Breast epithelium (tissue), 4 donors: ENCODE results near the gene MRO. TPM values are rescaled to one million over a fixed set of nuclear protein-coding genes. Genes with fewer than 3 reads are reported as not detected.

ENCODE experiments used
- DNase-seq, 2 donors: peaks; one replicate each; pipeline ENCODE4 v3.0.0-alpha.2; 2019; ENCODE audit warnings: low spot score in 2 of 2
- H3K27ac ChIP-seq, 2 donors: fragments of 200-600 bp; sonication (generic) in 1 of 2; one replicate each; pipeline ENCODE4 v1.5.1; 2016 to 2019; ENCODE audit warnings: mild to moderate bottlenecking in 1 of 2
- H3K27me3 ChIP-seq, 2 donors: fragments of 200-600 bp; sonication (generic) in 1 of 2; one replicate each; pipeline versions ENCODE4 v1.5.1 to v1.6.0; 2017 to 2019; ENCODE audit warnings: control low read depth in 1 of 2, mild to moderate bottlenecking in 1 of 2
- H3K36me3 ChIP-seq: fragments of 200-600 bp; one replicate; pipeline ENCODE4 v1.5.1; 2019
- H3K4me1 ChIP-seq, 2 donors: fragments of 200-600 bp; sonication (generic); one replicate each; pipeline ENCODE4 v1.5.1; 2016 to 2019; ENCODE audit warnings: control low read depth in 1 of 2
- H3K4me3 ChIP-seq, 3 donors: fragments of 200-600 bp; sonication (generic); 1 replicate in 2 of 3; 2 replicates in 1 of 3; pipeline ENCODE4 v1.5.1; 2016 to 2019; ENCODE audit warnings: mild to moderate bottlenecking in 3 of 3, moderate library complexity in 2 of 3
- H3K9me3 ChIP-seq, 2 donors: fragments of 200-600 bp; sonication (generic) in 1 of 2; one replicate each; pipeline ENCODE4 v1.5.1; 2016 to 2019; ENCODE audit warnings: control low read depth in 1 of 2
- POLR2A ChIP-seq: fragments of 450-650 bp; IDR thresholded peaks from one replicate; pipeline ENCODE4 v1.6.1; 2016; ENCODE audit warnings: antibody characterized with exemption, mild to moderate bottlenecking, moderate library complexity
- POLR2AphosphoS5 ChIP-seq, 3 donors: sonication (generic); formaldehyde crosslinking; IDR thresholded peaks; one replicate each; pipeline ENCODE4 v1.6.1; 2017; ENCODE audit warnings: antibody characterized with exemption in 3 of 3
- intact Hi-C: fragments of 100-400 bp; cut with DNase I; formaldehyde crosslinking; loops from one replicate; pipeline ENCODE4 v1.15.1; 2023; ENCODE audit warnings: low total_unique reads
- total RNA-seq, 3 donors: library from RNA; depleted of rRNA; stranded (reverse); fragments of >200 nt; gene quantifications; one replicate each; pipeline ENCODE4 v1.1.0, GENCODE V29; 2016
- TF ChIP-seq, protein P1 (sequence below), 3 donors: fragments of 450-650 bp; IDR thresholded peaks; one replicate each; pipeline ENCODE4 v1.5.1; 2016 to 2017; ENCODE audit warnings: antibody characterized with exemption in 3 of 3, mild to moderate bottlenecking in 3 of 3, moderate library complexity in 3 of 3

MRO gene
- total RNA-seq, 3 donors from 2014 or later, result 0.59 to 3.0 (median 0.66) TPM

DNA sequence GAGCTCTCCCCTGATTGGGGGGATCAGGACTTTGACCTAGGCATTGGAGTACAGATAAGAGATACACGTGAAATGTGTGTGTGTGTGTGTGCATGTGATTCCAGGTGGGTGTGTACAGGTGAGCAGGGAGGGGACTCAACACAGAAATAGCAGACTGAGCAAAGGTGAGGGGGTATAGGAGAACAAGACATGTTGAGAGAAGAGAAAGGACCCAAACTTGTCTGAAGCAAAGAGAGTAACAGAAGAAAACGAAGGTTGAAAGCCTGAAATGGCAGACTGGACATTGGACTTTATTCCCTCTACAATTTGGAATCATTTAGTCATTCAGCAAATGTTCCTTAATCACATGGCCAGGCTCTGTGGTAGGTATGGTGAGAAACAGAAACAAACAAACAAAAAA is 23.3 kb downstream of the MRO start:
- DNase-seq, result no peak
- Histone ChIP-seq H3K9me3 (no peaks in the 10 kb centered on the region), H3K36me3 (no peaks in the 10 kb centered on the region), H3K4me3 (no peak overlapping the region), H3K27me3 (peaks cover 0 to 5% of the 10 kb centered on the region in 2 donors), H3K27ac (no peak overlapping the region), H3K4me1 (no peaks in the 10 kb centered on the region)
- TF ChIP-seq POLR2AphosphoS5 (IDR thresholded peaks at IDR 0.05) (no peak), POLR2A (no peak)
- TF ChIP-seq, protein P1, sequence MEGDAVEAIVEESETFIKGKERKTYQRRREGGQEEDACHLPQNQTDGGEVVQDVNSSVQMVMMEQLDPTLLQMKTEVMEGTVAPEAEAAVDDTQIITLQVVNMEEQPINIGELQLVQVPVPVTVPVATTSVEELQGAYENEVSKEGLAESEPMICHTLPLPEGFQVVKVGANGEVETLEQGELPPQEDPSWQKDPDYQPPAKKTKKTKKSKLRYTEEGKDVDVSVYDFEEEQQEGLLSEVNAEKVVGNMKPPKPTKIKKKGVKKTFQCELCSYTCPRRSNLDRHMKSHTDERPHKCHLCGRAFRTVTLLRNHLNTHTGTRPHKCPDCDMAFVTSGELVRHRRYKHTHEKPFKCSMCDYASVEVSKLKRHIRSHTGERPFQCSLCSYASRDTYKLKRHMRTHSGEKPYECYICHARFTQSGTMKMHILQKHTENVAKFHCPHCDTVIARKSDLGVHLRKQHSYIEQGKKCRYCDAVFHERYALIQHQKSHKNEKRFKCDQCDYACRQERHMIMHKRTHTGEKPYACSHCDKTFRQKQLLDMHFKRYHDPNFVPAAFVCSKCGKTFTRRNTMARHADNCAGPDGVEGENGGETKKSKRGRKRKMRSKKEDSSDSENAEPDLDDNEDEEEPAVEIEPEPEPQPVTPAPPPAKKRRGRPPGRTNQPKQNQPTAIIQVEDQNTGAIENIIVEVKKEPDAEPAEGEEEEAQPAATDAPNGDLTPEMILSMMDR (IDR thresholded peaks at IDR 0.05), result no peak
- intact Hi-C loops, result loop anchor here (5.0 kb wide), 1 partner anchor 739 kb away; no protein-coding TSS in a partner anchor

DNA sequence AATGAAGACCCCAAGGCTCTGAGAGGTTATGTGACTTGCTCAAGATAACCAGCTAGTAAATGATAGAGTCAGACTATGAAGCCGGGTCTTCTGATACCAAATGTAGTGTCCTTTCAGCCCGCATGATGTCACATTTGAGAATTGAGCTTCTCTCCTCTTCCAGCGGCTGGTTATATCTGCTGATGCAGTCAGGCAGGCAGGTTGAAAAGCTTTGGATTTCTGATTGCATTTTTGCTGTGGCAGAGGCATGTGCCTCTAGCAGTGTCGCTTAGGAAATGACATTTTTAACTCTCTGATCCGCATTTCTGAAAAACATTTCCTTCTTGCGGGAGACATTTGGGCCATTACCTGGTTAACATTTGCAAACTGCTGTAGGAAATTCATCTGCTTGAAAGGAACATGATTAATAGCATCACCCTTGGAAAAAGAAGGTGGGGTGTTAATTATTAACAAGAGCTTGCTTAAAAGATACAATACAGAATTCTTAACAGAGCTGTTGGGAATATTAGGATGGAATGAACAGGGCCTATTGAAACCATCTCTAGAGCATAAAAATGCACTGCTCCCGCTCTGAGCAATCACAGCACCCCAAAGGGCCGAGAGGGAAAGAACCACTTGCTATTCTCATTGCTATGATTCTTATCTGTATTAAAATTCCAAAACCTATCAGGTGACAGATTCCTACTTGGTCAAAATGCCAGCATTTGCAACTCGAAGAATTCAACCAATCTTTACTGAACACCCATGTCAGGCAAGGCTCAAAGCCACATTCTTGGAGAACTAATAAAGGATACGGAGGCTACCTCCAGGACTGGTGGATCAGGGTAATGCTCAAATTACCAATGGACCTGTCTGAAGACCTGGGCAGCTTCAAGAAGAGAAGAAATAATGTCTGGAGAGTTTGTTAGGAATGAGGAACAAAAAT is 25.9 kb downstream of the MRO start:
- intact Hi-C loops, result no loop called here
- H3K36me3 ChIP-seq, result no peaks in the 10 kb centered on the region
- no peak overlapping the region for H3K27ac ChIP-seq
- H3K27me3 ChIP-seq, result peaks cover 0 to under 1% of the 10 kb centered on the region in 2 donors
- no peaks in the 10 kb centered on the region for H3K9me3 ChIP-seq
- TF ChIP-seq POLR2A (no peak), POLR2AphosphoS5 (IDR thresholded peaks at IDR 0.05) (no peak)
- TF ChIP-seq, protein P1 (IDR thresholded peaks at IDR 0.05), result no peak
- no peak for DNase-seq
- no peak overlapping the region for H3K4me3 ChIP-seq
- no peaks in the 10 kb centered on the region for H3K4me1 ChIP-seq

DNA sequence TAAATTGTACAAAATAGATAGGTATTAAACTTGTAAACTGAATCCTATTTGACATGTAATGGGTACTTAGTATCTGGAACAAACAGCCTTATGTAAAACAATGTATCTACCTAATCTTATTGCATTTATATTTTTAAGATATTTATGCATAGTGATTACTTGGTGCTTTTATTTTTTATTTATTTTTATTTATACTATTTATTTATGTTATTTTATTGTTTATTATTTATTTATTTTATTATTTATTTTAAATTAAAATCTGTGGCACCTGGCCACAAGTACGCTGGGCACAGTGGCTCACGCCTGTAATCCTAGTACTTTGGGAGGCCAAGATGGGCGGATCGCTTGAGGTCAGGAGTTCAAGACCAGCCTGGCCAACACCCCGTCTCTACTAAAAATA is 26.9 kb downstream of the MRO start:
- no peak overlapping the region for H3K4me3 ChIP-seq
- no peaks in the 10 kb centered on the region for H3K9me3 ChIP-seq
- no peaks in the 10 kb centered on the region for H3K4me1 ChIP-seq
- TF ChIP-seq POLR2A, result no peak
- TF ChIP-seq, protein P1 (IDR thresholded peaks at IDR 0.05), result no peak
- DNase-seq, result no peak
- no peaks in the 10 kb centered on the region for H3K36me3 ChIP-seq
- intact Hi-C loops, result no loop called here
- H3K27me3 ChIP-seq, result no peaks in the 10 kb centered on the region
- no peak overlapping the region for H3K27ac ChIP-seq

DNA sequence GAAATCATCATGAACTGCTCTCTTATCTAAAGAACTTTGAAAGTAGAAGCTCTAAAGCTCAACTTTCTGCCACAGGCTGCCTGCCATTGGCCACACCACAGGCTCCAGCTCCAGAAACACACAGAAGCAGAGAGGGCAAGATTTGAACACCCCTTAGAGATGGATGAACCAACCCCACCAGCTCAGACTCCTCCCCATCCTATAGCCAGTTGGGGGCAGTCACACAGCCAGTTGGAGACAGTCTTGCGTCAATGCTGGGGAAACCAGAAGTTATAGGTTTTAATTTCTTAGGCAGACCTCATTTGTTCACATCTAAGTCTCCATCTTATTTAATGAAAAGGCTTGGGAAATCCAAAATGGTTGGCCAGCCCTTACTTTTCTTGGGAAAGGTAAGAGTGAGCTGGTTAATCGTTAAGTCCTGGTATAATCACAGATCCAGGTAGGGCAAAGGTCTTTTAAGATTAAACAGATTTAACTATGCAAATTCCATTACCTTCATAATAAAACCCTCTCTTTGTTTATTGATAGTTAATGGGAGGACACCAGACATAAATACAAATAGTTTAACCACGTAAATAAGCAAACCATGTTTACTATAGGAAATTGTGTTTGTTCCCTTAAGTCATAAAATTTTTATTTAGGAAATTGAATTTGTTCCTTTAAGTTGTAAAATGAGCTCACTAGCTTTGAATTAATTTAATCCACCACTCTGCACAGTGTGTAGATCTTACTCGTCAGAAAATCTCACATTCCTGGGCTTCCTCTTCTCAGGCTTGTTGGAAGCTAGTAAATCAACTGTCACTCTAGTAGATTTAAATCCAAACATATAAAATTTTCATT is 28.0 kb downstream of the MRO start:
- no peak for DNase-seq

More for the DNA sequence above, 28.0 kb downstream of the MRO start:
- no peak for TF ChIP-seq POLR2A
- TF ChIP-seq, protein P1 (IDR thresholded peaks at IDR 0.05), result no peak
- TF ChIP-seq POLR2AphosphoS5 (IDR thresholded peaks at IDR 0.05), result no peak
- no peaks in the 10 kb centered on the region for H3K9me3 ChIP-seq
- H3K27me3 ChIP-seq, result no peaks in the 10 kb centered on the region
- no peaks in the 10 kb centered on the region for H3K36me3 ChIP-seq
- no peak overlapping the region for H3K4me3 ChIP-seq
- no peaks in the 10 kb centered on the region for H3K4me1 ChIP-seq
- intact Hi-C loops, result no loop called here
- H3K27ac ChIP-seq, result no peak overlapping the region
